Activated T-cell treated with anti-CD3 and anti-CD28 coated beads, Interleukin-2, amount 50 U/mL, for 48 hours (primary cell): ENCODE data around the gene COQ9.
A peak's percentile ranks its signal among the peaks of the same experiment; 100 is the strongest.
"Not testable (repeated sequence)": the region's sequence is repeated elsewhere in the genome, so short reads cannot be mapped to it uniquely, and the experiment has no call there.

Source experiments
- DNase-seq, 2 experiments: peaks; one replicate each; pipeline ENCODE4 v3.0.0-alpha.2; 2020

COQ9 gene, protein sequence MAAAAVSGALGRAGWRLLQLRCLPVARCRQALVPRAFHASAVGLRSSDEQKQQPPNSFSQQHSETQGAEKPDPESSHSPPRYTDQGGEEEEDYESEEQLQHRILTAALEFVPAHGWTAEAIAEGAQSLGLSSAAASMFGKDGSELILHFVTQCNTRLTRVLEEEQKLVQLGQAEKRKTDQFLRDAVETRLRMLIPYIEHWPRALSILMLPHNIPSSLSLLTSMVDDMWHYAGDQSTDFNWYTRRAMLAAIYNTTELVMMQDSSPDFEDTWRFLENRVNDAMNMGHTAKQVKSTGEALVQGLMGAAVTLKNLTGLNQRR

DNA sequence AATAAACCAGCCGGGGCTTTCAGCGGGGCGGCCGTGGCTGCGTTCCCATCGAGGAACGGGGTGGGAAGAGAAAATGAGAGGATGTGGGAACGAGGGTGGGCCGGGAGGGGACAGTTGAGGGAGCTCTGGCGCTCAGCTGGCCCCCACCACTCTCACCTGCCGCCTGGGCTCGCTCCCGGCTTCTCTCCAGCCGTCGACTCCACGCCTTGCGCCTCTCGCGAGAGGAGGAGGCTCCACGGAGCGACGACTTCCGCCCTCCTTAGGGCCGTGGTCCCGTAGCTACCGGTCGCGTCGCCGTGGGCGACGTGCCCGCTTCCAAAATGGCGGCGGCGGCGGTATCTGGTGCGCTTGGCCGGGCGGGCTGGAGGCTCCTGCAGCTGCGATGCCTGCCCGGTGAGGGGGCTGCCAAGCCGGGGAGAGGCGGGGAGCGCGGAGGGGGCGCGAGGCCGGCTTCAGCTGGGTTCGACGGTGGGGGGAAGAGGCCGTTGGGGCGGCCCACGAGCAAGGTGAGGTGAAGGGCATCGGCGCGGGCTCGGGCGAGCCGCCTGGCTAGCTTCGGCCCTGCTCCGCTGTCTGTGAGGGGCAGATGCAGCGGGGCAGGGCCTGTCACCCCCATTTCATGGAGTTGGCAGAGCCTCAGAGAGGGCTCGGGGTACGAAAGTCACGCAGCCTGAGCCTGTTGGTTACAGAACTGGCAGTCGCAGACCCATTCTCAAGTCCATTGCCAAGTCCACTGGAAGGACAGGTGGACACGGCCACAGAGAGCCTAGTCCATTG is at the start of gene COQ9, which contains the start of gene CIAPIN1:
TSS of gene COQ9 (plus strand) at position 294 of the 777 bp plus-strand sequence. CDS start at position 321, 27 bp downstream.
TSS of gene CIAPIN1 (minus strand) at position 200 of the 777 bp plus-strand sequence. CDS start 6,457 bp downstream, outside the sequence.
- DNase-seq = peak; percentile 93 to 94

DNA sequence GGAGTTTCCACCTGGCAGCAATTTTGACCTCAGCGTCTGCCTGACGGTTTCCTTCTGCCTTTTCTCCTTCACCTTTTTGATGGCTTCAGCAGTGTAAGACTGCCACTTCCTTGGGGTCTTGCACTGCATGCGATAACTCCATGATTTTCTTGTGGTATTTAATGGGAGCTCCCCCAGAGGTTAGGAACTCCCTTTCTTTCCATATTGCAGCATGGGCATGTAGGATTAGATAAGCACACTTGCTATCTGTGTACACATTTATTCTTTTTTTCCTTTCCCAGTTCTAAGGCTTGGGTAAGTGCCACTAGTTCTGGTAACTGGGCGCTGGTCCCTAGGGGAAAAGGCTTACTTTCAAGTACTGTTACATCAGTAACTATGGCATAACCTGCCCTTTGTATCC is 49.8 kb upstream of the COQ9 start:
- not testable (repeated sequence) for DNase-seq

DNA sequence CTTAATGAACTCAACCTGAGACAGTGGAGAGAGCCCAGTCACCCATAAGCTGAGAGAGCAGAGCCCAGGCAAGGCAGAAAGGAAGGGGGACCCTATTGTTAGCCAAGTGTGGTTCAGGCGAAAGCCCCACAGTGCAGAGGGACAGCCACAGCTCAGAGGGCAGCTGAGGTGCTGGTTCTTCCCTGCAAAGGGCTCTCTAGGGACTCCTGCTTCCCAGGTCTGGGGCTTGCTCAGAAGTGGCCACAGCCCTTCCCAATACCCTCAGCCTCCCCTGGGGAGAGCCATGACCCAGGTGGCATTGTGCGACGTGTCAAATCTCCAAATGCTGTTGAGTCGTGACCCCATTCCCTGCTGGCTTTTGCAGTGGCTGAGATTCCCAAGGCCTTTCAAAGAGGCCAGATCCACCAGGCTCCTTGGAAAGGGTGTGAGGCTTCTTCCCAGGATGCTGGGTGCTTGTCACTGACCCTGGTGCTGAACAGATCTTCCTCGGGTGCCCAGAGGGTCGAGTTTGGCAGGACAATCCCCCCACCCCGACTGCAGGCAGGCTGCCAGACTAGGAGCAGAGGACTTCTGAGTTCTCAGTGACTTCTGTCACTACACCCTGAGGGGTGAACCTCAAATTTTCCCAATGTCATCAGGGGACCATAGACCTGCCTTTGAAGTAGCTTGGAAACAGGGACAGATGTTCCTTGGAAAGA is 45.2 kb upstream of the COQ9 start:
- no peak for DNase-seq

DNA sequence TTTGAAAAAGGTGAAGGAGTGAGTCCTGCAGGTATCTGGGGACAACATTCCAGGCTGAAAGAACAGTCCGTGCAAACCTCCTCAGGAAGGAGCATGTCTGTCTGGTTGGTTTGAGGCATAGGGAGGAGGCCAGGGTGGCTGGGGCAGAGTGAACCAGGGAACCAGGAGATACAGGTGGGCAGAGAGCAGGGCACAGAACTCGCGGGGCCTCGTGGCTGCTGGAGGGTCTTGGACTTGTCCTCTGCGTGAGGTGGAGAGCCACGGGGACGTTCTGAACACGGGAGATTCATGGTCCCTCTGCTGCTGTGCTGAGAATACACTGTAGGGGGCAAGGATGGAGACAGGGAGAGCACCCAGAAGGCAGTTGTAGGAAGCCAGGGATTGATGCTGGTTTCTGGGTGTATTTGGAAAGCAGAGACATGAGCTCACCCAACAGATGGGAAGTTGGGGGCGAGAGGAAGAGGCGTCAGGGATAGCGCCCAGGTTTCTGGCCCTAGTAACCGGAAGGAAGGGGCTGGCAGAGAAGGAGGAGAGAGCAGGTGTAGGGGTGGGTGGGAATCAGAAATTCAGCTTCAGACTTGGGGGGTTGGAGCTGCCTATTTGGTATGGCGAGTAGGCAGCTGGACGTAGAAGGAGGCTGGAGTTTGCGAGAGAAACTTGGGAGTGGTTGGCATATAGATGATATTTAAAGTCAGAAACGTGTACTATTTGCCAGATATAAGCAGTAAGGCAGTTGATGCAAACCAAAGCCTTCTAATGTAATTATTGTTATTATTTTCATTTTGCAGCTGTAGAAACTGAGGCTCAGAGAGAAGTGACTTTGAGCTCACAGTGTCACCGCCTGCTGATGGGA is 43.1 kb upstream of the COQ9 start, which contains the start of gene CCL17:
TSS of gene CCL17 (plus strand) at position 803 of the 853 bp plus-strand sequence. CDS start 9,166 bp downstream, outside the sequence.
- no peak for DNase-seq

DNA sequence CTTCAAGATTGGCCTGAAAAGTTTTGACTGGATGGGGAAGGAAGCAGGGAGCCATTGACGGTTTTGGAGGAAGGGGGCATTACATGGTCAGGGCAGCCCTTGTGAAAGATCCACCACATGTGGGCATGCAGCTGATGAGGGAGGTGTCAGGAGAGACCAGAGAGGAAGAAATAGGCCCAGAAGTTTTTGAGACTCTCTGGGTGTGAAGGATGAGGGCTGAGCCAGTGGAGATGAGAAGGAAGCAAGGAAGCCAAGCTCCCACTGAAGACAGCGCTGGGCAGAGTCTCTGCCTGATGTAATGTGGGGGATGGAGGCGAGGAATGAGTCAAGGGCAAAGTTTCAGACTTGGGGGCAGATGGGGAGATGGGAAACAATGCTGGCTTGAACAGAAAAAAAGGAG is 42.2 kb upstream of the COQ9 start:
- DNase-seq = no peak

DNA sequence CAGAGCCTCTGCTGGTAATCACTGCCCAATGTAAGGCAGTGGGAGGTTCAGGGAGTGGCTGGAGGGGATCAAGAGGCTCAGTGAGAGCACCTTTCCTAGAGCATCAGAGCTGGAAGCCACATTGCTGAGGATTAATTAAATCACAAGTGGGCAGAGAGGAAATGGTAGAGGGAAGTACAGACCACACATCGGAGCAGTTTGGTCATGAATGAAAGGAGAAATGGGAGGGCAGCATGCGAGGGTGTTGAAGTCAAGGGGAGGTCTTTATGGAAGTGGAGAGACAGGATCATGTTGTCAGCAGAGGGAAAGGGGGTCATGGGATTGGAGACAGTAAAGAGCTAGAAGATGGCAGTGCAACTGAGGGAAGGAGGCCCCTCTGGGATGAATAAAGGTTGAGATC is 40.4 kb upstream of the COQ9 start:
- DNase-seq = no peak

DNA sequence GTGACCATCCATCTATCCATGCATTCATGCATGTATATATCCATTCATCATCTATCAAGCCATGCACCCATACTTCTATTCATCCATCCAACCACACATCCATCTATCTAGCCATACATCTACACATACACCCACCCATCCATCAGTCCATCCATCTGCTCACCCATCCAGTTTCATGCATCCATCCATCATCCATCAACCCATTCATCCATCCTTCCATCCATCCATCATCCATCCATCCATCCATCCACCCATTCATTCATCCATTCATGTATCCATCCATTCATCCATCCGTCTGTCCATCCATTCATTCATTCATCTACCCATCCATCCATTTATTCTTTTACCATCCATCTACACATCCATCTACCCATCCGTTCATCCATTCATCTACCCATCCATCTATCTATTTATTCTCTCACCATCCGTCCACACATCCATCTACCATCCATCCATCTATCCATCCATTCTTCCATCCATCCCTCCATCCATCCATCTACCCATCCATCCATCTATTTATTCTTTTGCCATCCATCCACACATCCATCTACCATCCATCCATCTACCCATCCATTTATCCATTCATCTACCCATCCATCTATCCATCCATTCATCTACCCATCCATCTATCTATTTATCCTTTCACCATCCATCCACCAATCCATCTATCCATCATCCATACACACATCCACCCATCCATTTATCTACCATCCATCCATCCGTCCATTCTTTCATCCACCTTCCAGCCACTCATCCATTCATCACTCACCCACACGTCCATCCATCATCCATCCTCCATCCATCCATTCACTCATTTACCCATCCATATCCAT is 39.5 kb upstream of the COQ9 start:
- DNase-seq = no peak

DNA sequence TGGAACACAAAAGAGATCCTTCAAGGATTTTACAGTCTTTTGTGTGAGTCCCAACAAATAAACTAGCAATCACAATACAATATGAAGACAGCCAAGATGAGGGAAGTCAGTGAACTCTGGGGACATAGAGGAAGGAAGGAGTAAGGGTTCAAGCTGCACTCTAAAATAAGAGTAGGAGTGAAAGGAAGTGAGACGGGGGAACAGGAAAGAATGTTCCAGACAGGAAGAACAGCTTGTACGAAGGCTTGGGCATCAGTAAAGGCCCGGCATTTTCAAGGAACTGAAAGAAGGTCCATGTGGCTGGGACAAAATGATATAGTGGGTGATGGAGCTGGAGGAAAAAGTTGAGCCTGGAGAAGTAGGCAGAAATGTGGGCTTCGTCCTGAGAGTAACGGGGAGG is 38.2 kb upstream of the COQ9 start:
- no peak for DNase-seq

DNA sequence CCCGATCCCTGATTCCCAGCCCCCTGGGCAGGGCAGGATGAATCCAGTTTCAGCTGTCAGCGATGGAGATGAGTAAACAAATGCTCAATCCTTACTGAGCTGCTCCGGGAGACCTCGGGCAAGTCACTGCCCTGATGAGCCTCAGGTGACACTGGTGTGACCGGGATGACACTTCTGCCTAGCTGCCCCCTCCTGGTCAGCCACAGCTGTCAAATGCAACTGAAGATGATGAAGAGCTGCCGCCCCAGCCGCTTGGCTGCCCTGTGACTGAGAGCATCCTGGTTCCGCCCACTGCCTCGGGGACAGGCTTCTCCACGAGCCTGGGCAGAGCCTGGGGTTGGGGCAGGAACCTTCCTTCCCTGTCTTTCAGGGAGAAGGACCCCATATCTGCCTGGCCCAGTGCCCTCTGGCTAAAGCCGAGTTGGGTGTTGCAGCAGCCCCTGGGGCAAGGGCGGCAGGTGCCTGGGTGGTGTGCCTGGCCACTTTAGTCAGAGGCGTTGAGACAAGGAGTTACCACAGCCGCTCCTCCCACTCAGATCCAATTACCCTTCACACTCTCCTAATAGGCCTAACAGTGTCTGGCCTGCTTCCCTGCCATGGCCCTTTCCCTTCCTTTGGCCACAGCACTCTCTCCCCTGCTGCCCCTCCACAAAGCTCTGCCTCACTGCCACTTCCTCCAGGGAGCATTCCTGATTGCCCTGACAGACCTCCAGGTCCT is 37.2 kb upstream of the COQ9 start:
- DNase-seq = no peak

DNA sequence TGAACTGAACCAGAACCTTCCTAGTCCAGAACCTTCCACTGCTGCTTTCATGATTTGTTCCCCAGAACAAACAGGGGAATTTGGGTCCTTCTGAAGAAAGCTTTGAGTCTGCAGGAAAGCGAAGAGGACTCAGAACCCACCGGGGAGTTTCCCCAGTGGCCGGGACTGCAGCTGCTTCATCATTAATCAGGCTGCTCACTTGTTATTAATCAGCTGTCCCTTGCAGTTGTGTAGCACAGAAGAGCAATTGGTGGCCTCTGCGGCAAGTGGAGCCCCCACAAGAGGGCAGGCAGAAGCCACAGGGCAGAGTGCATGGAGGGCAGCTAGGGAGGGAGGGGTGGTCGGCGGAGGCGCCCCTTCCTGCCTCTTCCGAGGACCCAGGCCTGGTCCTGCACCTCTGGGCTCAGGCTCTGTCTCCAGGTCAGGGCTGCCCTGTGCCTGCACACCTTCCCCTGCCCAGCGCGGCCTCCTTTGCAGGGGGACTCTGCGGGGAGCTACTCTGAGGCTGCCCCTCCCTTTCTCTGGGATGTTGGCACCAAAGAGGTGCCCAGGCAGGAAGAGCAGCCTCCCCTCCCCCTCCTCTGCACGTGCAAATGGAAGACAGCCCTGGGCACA is 35.8 kb upstream of the COQ9 start:
- no peak for DNase-seq

DNA sequence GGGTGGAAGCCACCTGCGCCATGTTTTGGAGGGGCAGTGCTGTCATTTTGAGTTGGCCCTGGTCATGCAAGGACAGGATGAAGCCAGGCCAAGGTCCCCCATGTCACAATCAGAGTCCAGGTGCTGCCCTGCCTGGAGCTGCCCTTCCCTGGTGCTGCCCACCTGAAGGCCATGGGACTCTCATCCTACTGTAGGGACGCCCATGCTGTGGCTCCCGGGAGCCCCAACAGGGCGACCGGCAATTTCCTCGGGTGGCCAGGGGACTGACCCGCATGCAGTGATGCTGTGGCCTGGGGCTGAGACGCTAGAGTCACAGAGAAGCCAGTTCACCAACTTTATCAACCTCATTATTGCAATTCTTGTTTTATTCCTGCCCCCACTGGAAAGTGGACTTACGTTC is 34.7 kb upstream of the COQ9 start:
- DNase-seq = no peak

DNA sequence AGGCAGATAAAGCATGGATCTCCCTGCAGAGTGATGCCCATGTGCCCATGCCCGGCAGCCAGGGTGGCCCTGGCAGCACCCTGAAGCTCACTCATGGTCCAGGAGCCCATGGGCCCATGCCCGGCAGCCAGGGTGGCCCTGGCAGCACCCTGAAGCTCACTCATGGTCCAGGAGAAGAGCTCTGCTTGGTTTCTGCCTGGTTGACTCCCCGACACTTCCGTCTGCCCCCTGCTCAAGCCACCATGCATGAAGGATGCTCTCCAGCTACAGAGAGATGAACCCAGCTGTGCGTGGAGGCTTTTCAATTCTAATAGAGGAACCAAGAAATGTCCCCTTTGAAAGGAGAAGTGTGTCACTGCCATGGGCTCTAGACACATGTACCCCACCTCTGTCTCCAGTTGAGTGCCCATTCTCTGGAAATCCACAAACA is 34.0 kb upstream of the COQ9 start:
- no peak for DNase-seq

DNA sequence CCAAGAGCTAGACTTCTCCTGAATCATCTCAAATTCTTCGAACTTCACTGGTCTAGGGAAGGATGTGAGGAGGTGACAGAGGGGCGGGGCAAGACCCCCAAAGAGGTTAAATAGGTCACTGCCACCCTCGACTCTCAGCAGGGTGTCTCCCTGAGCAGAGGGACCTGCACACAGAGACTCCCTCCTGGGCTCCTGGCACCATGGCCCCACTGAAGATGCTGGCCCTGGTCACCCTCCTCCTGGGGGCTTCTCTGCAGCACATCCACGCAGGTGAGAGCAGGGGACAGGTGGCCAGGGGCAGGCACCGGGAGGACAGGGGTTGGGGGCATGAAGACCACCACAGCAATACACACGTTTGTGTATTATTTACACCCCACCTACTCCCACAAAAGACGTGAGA is 33.5 kb upstream of the COQ9 start:
- DNase-seq = no peak

DNA sequence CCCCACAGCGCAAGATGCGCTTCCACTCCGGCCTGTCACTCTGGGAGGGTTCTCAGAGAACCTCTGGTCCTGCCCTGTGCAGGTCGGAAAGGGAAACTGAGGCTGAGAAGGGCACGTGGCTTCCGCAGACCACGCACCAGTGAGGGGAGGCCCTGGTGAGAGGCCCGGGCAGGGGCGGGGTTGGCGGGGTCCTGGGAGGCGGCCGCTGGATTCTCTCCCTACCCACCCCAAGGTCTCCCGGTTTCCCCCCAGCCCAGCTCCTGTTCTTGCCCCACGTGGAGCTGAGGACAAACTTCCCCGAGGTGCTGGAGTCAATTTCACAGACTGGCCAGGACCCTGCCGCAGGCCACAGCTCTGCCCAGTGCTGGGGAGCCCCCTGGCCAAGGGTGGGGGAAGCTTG is 31.2 kb upstream of the COQ9 start:
- no peak for DNase-seq

DNA sequence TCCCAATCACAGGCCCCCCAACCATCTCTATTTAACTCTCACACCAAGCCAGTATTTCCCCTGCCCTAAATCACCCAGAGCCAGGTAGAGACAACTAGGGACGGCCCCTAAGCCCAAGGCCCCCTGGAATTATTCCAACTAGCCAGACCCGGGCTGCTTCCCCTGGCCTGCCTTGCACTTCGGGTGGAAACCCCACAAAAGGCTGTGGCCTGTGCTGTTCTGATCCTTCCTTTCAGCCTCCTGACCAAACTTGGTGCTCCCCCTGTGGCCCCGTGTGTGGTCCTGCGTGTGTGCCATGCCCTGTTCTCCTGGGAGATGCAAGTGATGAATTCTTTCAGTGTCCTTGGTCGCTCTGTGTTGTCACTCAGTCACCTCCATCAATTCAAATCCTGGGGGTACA is 27.8 kb upstream of the COQ9 start:
- no peak for DNase-seq

DNA sequence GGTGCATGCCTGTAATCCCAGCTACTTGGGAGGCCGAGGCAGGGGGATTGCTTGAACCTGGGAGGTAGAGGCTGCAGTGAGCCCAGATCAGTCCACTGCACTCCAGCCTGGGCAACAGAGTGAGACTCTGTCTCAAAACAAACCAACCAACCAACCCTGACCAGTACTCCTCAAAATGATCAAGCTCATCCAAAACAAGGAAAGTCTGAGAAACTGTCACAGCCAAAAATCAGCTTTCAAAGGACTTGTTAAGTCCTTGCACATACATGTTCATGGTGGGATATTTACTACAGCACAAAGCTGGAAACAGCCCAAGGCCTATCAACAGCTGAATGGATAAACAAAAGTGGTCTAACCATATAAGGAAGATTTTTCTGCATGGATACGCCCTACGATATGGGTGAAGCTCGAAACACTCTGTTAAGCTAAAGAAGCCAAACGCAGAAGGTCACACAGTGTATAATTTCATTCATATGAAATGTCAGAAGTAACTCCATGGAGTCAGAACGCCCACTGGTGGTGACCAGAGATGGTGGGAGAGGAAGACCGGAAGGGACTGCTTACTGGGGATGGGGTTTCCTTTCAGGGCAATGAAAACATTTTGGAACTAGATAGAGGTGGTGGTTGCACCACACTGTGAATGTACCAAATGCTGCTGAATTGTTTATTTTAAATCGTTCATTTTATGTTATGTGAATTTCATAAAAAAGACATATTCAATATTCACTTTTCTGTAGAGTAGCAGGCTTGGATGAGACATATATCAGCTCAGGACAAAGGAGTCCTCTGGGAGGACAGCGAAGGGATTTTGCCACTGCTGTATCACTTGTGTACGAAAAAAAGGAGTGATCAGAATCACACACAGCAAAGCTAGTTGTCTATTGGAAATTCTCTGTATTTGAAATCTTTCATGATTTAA is 25.0 kb upstream of the COQ9 start:
- no peak for DNase-seq

DNA sequence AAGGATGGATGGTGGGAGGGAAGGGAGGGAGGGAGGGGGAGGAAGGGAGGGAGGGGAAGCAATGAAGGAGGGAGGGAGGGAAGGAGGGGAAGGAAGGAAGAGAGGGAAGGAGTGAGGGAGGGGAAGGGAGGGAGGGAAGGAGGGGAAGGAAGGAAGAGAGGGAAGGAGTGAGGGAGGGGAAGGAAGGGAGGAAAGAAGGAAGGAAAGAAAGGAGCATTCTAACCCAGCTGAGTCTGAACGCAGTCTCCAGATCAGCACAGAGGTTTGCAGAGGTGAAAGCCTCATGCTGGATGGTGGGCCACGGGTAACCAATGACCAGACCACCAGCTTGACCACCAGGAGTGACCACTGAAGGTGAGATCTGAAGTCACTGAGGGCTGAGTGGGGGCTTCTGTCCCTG is 24.1 kb upstream of the COQ9 start:
- no peak for DNase-seq

DNA sequence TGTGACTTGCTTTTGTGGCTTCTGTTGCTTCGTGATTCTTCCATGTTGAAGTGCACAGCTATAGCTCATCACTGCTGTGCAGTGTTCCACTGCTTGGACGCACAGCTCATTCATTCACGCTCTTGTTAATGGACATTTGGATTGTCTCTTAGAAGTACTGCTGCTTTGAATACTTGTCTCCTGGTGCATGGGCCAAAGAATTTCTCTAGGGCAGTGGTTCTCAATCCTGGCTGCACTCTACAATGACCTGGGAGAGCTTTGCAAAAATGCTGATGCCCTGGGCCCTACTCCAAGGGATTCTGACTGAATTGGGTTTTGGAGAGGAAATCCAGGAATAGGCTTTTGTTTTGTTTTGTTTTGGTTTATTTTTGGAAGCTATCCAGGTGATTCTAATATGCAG is 22.7 kb upstream of the COQ9 start:
- DNase-seq = peak in 1 of 2 experiments; percentile 2

DNA sequence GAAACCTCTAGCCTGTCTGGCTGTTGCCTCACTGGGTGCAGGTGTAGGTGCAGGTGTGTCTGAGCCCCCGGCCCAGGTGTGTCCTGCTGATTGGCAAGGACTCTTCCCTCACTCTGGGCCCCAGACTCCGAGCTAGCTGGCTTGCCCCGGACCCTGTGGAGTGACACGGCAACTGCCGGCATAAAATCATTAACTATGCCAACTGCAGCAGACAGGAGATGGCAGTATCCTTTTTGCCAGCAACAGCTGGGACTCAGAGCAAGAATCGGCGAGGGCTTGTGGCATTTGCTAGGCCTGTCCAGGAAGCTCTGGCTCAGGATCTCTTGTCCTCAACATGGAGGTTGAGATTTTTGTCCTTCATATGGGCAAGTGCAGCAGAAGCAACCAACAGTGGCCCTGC is 20.9 kb upstream of the COQ9 start:
- no peak for DNase-seq
